D721Med (cell line): ENCODE data around the gene BCAS3.

Source experiments
- DNase-seq: peaks from one replicate; pipeline ENCODE4 v3.0.0; 2011; ENCODE audit warnings: low spot score; ENCODE audit not compliant: insufficient read length
- FAIRE-seq: peaks from 2 replicates; lab custom pipeline; 2011; peaks lifted over from hg19 to GRCh38; lab: Jason Lieb, UNC
- TF ChIP-seq, protein P1 (sequence below): IDR thresholded peaks from 2 replicates; pipeline ENCODE4 v1.5.1; 2012; ENCODE audit warnings: mild to moderate bottlenecking, control low read depth; ENCODE audit not compliant: insufficient read depth; ENCODE audit errors: missing control alignments

Gene BCAS3

DNA sequence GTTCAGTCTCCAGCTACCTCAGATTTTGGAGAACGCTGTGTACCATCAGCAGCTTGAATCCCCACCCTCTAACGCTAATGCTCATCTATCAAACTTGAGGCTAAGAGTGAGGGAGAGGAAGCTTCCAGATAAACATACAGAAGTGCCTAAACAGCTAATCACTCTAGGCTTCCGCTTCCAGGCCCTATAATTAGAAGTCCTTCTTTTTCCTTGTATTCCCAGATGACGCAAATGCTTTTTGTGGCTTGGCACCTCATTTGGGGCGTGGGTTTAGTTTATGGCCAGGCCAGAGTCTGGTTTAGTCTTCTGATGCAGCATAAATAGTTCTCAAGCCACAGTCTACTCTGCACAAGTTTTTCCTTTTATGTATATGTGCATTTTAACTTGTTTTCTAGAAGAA, 263.4 kb downstream of the BCAS3 start:
- FAIRE-seq (no peak), DNase-seq (no peak)
- TF ChIP-seq, protein P1, sequence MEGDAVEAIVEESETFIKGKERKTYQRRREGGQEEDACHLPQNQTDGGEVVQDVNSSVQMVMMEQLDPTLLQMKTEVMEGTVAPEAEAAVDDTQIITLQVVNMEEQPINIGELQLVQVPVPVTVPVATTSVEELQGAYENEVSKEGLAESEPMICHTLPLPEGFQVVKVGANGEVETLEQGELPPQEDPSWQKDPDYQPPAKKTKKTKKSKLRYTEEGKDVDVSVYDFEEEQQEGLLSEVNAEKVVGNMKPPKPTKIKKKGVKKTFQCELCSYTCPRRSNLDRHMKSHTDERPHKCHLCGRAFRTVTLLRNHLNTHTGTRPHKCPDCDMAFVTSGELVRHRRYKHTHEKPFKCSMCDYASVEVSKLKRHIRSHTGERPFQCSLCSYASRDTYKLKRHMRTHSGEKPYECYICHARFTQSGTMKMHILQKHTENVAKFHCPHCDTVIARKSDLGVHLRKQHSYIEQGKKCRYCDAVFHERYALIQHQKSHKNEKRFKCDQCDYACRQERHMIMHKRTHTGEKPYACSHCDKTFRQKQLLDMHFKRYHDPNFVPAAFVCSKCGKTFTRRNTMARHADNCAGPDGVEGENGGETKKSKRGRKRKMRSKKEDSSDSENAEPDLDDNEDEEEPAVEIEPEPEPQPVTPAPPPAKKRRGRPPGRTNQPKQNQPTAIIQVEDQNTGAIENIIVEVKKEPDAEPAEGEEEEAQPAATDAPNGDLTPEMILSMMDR, result no peak

DNA sequence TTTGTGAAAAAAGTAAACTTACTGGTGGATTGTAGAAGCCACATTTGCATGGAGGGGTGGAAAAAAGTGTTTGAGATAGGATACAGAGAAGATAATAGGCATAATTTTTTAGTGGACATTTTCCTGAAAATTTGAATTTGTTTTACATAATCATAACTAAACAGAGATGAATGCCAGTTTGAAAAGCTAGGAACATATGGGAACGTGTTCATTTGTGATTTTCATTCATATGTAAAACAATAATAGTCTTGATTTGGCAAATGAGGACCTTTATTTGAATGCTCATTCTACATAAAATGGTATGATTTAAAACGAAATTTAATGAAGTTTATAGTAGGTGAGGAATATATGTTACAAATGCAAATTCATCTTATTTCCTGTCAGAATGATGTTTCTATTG, 263.9 kb downstream of the BCAS3 start:
- TF ChIP-seq, protein P1, result no peak
- no peak for FAIRE-seq

DNA sequence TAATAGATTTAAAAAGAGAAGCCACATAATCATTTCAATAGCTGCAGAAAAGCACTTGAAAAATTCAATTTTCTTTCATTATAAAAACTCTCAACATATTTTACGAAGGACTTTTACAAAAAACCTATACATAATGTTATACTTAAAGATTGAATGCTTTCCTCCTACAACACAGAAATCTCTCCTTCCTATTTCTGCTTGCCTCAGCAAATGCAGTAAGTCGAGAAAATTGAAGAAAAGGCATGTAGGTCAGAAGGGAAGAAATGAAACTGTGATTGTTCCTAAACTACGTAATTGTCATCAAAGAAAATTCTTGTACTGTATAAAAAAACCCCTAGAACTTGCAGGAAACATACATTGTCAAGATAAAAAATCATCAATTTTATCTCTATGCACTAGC, 267.1 kb downstream of the BCAS3 start:
- no peak for DNase-seq
- TF ChIP-seq, protein P1, result no peak
- FAIRE-seq, result no peak

More for the DNA sequence above, 263.9 kb downstream of the BCAS3 start:
- no peak for DNase-seq

DNA sequence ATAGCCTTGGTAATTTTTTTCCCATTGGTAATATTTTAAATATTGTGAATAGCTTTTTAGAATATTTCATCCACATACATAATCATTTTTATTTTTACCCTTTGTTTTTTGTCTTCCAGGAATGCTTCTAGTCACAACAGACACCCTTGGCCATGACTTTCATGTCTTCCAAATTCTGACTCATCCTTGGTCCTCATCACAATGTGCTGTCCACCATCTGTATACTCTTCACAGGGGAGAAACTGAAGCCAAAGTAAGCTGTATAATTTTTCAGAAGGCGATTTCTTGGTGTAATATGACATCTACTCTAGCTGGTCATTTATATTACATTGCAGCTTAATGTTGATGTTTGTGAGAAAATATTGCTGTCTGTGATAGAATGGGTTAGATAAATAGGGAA, 269.4 kb downstream of the BCAS3 start:
- DNase-seq, result no peak
- FAIRE-seq, result no peak
- TF ChIP-seq, protein P1, result no peak

DNA sequence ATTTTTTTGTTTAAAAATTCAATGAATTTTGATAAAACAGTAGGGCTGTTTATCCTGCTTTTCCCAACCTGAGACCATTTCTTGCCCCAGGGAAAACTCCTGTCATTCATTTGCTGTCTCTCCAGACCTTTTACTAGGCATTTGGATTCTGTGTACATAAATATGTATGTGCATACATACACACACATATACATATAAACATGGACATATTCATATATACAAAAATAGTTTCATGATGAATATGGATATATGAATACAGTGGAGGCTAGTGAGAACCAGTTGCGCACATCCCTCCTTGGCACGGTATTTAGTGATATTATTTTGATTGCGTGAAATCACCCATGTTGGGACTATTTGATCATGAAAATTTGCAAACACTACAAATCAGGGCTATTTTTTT, 269.9 kb downstream of the BCAS3 start:
- TF ChIP-seq, protein P1, result no peak
- no peak for FAIRE-seq
- DNase-seq, result no peak

DNA sequence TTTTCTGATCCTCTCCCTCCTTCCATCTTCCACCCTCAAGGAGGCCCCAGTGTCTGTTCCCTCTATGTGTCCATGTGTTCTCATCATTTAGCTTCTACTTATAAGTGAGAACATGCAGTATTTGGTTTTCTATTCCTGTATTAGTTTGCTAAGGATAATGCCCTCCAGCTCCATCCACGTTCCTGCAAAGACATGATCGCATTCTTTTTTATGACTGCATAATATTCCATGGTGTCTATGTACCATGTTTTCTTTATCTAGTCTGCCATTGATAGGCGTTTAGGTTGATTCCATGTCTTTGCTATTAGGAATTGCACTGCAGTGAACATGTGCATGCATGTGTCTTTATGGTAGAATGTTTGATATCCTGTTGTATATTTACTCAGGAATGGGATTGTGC, 275.1 kb downstream of the BCAS3 start:
- DNase-seq (no peak), FAIRE-seq (no peak)
- TF ChIP-seq, protein P1, result no peak

DNA sequence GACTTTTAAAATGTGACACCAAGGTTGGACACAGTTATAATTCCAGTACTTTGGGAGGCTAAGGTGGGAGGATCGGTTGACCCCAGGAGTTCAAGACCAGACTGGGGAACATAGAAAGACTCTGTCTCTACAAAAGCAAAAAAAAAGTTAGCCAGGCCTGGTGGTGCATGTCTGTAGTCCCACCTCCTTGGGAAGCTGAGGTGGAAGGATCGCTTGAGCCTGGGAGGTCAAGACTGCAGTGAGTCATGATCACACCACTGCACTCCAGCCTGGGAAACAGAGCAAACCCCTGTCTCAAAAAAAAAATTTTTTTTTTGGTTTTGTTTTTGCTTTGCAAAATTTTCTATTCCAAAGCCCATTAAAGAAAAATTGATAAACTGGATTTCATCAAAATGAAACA, 281.4 kb downstream of the BCAS3 start:
- FAIRE-seq (no peak), DNase-seq (no peak)
- TF ChIP-seq, protein P1, result no peak
